Skeletal muscle cell (primary cell): ENCODE measurements around the gene SIGLEC7.
"Not testable (repeated sequence)": the region's sequence is repeated elsewhere in the genome, so short reads cannot be mapped to it uniquely, and the experiment has no call there.

Experiments used
- DNase-seq: peaks from one replicate; pipeline ENCODE4 v3.0.0-alpha.2; 2010; ENCODE audit warnings: low read depth
- H3K4me3 ChIP-seq: 2 replicates; pipeline ENCODE4 v1.5.1; 2011; ENCODE audit warnings: low read depth, mild to moderate bottlenecking, control low read depth, low read length, moderate library complexity

The SIGLEC7 gene

DNA sequence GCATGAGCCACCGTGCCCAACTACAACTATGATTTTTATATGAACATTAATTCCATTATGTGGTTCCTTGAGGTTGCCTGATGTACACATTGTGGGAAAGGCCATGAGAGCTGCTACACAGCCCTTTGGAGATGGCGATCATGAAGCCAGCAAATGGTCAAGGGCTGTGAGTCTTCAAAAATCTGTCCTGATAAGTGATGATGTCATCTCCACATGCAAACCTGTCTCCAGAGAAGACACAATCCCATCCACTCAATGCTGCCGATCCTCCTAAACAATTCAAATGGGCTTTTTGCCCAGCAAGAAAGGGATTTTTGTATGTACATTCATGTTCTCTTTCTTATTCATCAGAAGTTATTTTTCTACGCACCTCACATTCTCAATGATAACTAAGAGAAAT lies 17.6 kb downstream of the SIGLEC7 start:
- no peak overlapping the region for H3K4me3 ChIP-seq
- DNase-seq: no peak

DNA sequence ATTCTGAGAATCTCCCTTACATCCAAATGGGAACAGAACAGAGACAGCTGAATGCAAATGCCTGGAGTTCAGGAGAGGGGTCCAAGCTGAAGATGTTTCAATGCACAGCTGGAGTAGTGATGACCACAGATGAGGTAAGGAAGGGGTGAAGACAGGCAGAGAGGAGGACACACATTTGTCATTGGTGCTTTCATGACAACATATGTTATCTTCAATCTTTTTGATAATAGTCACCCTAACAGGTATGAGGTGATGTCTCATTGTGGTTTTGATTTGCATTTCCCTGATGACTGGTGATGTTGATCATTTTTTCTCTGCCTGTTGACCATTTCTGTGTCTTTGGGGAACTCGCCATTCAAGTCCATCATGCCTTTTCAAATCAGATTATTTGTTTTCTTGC lies 19.2 kb downstream of the SIGLEC7 start:
- DNase-seq: no peak
- no peak overlapping the region for H3K4me3 ChIP-seq

DNA sequence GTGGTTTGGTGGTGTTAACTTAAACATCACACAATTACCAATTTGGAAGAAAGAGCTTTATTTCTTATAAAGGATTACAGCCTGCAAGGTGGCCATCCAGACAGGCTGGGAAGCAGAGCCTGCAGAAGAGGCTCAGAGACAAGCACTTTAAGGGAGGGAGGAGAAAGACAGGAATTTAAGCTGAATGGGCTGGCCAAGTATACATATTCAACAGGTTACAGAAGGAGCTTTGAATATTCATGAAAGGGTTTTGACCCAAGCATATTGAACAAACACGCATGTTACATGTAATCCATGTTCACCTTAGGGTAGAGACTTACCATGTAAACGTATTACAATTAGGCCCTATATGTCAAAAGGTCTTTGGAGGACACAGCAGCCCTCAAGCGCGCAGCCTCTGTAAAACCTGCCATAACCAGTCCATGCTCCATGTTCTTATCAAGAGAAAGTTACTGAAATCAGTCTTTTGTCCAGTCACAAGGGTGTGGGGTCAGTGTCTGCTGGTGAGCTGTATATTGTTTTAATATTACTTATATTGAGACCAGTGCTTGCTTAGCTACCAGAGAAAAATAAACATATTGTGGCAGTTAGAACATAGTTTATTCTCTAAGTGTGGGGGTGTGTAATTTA lies 19.9 kb downstream of the SIGLEC7 start:
- DNase-seq: no peak
- no peak overlapping the region for H3K4me3 ChIP-seq

DNA sequence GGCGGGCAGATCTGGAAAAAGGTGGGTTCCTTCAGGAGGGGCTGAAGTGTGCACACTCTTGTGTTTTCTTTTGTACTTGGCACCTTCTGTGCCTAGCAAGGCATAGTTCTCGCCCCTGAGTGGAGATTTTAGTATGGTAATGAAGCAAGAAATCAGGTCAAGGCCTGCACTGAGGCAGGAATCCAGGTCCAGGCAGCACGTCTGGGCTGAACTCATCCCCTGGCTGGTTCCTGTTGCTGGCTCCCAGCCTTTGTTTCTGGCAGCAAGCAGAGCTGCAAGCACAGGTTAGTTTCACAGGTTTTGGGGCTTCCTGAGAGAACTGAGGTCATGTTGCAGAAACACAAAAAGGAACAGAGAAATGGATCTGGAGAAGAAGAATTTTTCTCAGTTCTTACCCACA lies 21.2 kb downstream of the SIGLEC7 start:
- no peak overlapping the region for H3K4me3 ChIP-seq
- DNase-seq: no peak

DNA sequence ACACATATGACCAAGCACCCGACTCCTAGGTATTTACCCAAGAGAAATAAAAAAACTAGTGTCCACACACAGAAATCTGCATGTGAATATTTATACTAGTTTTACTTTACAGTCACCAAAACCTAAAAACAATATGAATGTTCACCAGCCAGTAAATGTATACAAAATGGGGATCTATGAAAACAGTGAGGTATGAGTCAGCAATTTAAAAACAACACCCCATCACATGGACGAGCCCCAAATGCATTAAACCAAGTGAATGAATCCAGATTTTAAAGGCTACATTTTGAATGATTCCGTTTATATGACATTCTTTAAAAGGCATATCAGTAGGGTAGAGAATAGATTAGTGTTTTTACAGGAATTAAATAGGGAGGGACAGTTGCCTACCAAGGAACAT lies 22.1 kb downstream of the SIGLEC7 start:
- no peak for DNase-seq
- H3K4me3 ChIP-seq: no peak overlapping the region

DNA sequence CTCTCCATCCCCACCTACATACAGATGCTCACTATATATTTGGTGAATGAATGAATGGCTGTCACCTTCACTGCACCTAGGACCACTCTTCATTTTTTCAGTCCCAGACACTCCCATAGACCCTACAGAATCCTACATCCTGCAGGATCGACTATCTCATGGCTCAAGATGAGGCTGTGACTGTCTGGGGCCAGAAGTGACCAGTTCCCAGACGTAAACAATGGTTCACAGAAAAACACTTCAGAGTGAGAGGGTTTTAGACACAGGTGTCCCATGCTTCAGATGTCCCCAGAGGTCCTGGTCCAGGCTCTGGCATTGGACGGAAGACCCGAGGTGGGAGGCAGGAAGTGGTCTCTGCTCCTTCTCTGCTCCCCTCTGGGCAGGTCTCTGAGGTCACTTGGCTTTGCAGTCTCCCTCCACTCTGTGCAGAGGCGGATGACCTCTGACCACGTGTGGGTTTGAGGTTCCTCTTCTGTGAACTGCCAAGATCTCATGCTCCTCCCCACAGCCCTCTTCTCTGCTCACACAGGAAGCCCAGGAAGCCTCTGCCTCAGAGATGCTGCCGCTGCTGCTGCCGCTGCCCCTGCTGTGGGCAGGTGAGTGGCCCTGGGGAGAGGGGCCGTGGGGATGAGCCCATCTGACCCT lies 24.9 kb downstream of the SIGLEC7 start:
- DNase-seq: no peak
- H3K4me3 ChIP-seq: no peak overlapping the region

DNA sequence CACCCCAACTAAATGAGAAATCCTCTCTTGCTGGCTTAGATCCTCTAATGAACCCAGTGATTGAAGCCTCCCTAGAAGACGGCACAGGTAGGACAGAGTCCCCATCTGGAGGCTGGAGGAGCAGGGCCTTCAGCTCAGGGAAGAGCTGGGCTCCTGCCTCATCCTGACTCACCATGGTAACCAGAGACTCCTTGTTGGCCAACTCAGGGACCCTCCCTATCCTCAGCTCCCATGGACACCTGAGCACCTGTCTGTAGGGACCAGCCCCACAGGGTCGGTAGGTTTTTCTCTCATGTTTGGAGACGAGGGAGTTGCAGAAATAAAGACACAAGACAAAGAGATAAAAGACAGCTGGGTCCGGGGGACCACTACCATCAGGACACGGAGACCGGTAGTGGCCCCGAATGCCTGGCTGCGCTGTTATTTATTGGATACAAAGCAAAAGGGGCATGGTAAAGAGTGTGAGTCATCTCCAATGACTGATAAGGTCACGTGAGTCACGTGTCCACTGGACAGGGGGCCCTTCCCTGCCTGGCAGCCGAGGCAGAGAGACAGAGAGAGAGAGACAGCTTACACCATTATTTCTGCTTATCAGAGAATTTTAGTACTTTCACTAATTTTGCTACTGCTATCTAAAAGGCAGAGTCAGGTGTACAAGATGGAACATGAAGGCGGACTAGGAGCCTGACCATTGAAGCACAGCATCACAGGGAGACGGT lies 26.6 kb downstream of the SIGLEC7 start:
- DNase-seq: no peak

DNA sequence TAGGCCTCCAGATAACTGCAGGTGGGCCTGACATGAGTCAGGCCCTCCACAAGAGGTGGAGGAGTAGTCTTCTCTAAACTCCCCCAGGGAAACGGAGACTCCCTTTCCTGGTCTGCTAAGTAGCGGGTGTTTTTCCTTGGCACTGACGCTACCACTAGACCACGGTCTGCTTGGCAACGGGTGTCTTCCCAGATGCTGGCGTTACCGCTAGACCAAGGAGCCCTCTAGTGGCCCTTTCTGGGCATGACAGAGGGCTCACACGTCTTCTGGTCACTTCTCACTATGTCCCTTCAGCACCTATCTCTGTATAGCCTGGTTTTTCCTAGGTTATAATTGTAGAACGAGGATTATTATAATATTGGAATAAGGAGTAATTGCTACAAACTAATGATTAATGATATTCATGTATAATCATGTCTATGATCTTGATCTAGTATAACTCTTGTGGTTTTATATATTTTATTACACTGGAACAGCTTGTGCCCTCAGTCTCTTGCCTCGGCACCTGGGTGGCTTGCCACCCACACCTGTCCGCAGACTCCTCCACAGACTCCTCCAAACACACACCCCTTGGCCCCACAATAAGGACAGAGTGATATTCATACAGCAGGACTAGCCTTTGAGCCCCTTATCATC lies 27.3 kb downstream of the SIGLEC7 start:
- not testable (repeated sequence) for H3K4me3 ChIP-seq
- peak; percentile 20 for DNase-seq

More for the DNA sequence above, 26.6 kb downstream of the SIGLEC7 start:
- no peak overlapping the region for H3K4me3 ChIP-seq

DNA sequence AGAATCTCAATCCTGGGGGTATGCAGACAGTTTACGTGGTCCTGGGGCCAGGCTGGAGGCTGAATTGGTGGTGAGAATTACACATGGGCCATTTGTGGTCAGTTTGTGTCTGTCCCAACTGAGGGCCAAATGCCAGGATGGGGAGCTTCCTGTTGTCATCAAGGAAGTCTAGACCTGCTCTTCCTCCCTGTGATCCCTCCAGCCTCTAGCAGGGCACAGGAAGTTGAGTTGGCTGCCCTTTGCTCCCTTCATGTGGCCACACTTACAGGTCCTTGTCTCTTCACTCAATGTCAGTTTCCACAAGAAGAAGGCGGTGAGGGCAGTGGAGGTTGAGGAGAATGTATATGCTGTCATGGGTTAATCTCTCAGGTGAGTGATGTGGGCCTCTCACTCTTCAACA lies 30.1 kb downstream of the SIGLEC7 start:
- DNase-seq: no peak
- H3K4me3 ChIP-seq: no peak overlapping the region

DNA sequence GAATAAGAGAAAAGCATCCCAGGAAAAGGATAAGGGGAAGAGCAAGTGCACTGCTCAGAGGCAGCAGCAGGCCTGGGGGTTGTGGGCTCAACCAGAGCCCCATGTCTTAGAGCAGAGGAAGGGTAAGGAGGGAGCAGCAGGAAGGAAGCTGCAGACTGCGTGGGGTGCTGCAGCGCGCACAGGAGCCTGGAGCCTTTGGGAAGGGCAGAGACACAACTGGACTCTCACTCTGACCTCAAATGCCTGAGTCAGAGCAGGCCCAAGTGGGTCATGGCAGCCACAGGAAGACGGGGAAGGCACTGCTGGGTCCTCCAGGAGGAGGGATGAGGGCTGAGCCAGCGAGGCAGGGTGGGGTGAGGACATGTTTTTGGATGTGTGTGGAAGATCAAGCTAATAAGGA lies 31.6 kb downstream of the SIGLEC7 start:
- no peak overlapping the region for H3K4me3 ChIP-seq
- no peak for DNase-seq

DNA sequence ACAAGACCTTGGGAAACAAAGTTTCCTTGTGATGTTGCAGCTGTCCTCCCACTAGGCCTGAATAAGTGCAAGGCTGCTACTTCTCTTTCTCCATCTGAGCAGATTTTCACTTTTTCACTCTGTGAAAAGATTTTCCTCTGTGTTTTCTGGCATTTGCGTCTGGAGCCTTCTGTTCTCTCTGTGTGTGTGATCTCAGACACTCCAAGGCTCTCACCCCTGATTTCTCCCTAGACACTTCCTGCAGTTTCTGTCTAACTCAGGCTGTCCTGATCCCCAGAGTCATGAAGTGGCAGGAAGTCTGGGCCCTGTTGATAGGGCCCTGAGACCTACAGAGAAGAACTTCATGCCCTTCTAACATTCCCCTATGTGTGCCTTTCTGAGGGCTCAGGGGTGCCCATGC lies 37.2 kb downstream of the SIGLEC7 start:
- DNase-seq: no peak
- no peak overlapping the region for H3K4me3 ChIP-seq

DNA sequence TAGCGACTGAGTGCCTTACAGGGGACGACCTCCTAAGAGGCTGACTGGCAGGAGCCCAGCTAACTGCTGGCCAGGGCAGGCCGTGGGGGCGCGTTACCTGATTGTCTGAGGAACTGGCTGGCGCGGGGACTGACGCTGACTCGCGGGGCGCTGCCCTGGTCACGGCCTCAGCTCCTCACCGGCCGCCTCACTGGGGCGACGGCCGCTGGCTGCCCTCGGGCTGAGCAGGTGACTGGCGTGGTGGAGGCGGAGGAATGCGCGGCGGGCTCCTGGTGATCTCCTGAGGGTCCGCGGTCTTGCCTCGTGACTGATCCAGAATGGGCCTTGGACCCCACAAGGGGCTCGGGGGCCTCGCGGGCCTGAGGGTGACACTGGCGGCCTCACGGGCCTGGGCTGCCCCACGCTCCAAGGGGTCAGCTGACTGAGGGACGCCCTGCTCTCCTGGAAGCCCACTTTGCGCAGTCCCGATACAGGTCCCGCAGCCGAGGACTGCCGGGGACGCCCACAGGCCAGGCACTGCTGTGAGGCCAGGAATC lies 39.3 kb downstream of the SIGLEC7 start:
- no peak for DNase-seq
- H3K4me3 ChIP-seq: no peak overlapping the region

DNA sequence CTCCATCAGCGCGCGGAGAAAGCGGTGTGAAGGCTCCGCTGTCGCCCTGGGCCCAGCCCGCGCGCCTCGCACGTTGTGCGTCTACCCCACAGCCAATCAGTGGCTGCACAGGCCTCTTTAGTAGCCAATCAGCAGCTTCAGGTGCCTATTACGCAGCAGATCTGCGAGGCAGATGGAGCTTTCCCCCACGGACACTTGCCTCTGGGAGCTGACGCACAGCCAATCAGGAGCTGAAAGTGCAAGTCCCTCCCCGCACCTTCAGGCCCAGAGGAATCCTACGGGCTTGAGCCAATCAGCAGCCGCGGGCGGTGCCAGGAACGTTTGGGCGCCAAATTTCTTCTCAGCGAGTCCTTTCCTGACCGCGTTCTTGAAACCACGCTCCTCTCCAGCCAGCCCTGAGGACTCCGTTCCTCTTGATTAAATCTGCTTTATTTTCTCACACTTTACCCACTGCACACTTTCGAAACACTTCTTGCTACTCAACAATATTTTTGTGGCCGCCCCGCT lies 39.9 kb downstream of the SIGLEC7 start:
- H3K4me3 ChIP-seq: no peak overlapping the region
- no peak for DNase-seq

DNA sequence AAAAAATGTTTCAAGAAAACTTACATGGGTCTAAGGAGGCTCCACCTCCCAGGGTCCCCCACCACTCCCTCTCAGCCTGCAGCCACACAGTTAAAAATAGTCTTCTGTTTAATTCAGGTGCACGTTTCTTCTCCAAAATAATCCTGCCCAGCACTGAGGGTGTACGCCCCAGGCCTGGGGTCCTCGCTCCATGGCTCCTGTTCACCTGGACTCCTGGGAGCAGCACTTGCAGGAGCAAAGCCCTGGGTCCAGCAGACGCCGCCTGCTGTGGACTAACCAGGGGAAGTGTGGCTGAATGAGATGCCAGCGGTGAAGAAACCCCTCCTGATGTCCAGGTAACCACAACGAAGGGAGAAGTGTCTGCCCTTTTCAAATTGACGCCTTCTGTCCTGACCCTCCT lies 41.5 kb downstream of the SIGLEC7 start:
- DNase-seq: no peak
- no peak overlapping the region for H3K4me3 ChIP-seq

DNA sequence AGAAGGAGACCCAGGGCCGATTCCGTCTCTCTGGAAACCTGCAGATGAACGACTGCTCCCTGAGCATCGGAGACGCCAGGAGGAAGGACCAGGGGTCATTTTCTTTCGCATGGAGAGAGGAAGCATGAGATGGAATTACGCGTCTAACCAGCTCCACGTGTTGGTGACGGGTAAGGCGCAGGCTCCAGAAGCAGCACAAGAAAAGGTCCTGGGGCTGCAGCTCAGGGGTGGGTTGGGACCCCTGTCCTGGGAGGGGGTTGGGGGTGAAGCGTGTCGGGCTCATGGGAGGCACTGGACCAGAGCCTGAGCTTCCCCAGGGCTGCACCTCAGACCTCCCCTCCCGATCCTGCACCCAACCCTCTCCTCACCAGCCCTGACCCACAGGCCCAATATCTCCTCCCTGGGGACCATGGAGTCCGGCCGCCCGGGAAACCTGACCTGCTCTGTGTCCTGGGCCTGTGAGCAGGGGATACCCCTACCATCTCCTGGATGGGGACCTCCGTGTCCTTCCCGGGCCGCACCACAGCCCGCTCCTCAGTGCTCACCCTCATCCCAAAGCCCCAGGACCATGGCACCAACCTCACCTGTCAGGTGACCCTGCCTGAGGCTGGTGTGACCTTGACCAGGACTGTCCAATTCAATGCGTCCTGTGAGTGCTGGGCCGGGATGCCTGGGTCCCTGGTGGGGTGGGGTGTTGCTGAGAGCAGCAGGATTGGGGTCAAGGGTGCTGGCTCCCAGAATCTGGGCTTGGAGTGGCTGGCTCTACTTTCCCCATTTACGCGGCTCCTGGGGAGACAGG lies 43.2 kb downstream of the SIGLEC7 start:
- H3K4me3 ChIP-seq: no peak overlapping the region
- DNase-seq: no peak

DNA sequence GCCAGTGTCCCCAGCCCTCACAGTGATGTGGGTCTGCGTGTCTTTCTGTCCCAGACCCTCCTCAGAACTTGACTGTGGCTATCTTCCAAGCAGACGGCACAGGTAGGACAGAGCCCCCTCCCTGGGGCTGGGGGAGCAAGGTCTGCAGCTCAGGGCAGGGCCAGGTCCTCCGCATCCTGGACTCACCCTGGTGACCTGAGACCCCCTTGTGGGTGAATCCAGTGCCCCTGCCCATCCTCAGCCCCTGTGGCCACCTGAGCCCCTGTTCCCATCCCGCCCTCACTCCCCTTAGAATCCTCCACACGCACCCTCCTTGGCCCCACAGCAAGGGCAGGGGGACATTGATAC lies 43.7 kb downstream of the SIGLEC7 start:
- DNase-seq: no peak
- H3K4me3 ChIP-seq: no peak overlapping the region

DNA sequence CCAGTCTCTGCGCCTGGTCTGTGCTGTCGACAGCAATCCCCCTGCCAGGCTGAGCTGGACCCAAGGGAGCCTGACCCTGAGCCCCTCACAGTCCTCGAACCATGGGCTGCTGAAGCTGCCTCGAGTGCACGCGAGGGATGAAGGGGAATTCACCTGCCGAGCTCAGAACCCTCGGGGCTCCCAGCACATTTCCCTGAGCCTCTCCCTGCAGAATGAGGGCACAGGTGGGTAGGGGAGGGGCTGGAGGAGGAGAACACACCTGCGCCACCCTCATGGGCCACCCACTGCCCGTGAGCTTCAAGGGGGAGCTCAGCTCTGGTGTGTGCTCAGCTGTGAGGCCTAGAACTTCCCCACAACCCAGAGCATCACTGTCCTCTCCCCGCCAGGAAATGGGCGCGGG lies 44.2 kb downstream of the SIGLEC7 start:
- DNase-seq: no peak
- H3K4me3 ChIP-seq: no peak overlapping the region

DNA sequence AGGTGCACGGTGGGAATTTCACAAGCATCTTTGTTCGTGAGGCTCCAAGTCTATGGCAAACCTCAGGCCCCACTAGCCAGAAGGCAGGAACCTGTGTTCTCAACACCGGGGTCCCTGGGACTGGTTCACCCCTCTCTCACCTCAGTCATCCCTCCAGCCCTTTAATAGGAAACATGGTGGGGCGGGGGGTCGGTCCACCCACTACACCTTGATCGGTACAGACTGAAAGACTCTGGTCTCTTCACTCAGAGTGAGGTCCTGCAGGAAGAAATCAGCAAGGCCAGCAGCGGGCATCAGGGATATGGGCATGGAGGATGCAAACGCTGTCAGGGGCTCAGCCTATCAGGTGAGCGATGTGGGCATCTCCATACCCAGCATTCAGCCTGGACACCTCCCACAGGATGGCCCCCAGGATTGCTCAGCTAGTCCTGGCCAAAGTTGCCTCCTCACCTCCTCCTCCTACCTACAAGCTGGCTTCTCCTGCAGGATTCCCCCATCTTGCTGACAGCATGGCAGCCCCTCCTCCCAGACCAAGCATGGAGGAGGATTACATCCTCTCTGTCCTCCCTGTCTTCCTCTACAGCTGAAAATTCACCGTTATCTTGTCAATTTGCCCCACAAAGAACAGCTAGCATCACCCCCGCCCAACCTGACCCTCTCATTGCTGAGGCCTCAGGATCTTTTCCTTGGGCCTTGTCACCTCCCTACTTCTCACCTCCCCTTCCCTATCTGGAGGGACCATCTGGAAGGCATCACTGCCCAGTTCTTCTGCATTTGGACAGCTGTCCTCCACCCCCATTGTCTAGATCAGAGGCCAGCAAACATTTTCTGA lies 45.5 kb downstream of the SIGLEC7 start:
- no peak overlapping the region for H3K4me3 ChIP-seq
- no peak for DNase-seq

DNA sequence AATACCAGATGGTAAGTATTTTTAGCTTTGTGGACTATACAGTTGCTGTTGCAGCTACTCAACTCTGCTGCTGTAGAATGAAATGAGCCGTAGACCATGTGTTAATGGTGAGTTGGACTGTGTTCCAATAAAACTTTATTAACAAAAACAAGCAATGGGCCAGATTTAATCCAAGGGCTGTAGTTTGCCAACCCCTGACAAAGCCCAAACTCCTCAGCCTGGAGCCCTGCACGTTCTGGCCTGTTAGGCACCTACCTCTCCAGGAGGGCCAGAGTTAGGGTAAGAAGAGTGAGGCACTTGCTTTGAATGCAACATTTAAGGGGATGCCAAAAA lies 46.1 kb downstream of the SIGLEC7 start:
- DNase-seq: no peak
- H3K4me3 ChIP-seq: no peak overlapping the region
